ENCODE results near the gene OVAAL. TPM values are rescaled to one million over a fixed set of nuclear protein-coding genes. Genes with fewer than 3 reads are reported as not detected.

OVAAL gene
- total RNA-seq = not detected in 3 replicates
- long read RNA-seq = 0 reads

- TF ChIP-seq CTCF (IDR thresholded peaks at IDR 0.05) = no peak
- H3K4me3 Mint-ChIP-seq (ENCODE audit: unreplicated experiment) = no peak within 1 kb of the TSS
- H3K27me3 Mint-ChIP-seq (ENCODE audit: low read depth) = no peaks in the 10 kb centered on the region
- H3K27ac Mint-ChIP-seq (ENCODE audit: unreplicated experiment) = no peak within 1 kb of the TSS
- H3K4me1 Mint-ChIP-seq (ENCODE audit: low read depth) = peaks cover 36% of the 10 kb centered on the region
- no peaks in the 10 kb centered on the region for H3K9me3 Mint-ChIP-seq (ENCODE audit: low read depth)
- H3K36me3 Mint-ChIP-seq (ENCODE audit: low read depth) = no peaks in the 10 kb centered on the region
- no peak for DNase-seq (ENCODE audit: low spot score)
Measured at GRCh38 chr1:180558664-180559063, at the start of gene OVAAL. Gene OVAAL, plus strand, starts transcription at chr1:180558964.

GRCh38 chr1:180510882-180511281 is 47.9 kb upstream of the OVAAL start:
- DNase-seq (ENCODE audit: low spot score) = no peak
- TF ChIP-seq CTCF (IDR thresholded peaks at IDR 0.05) = no peak
- Mint-ChIP-seq H3K27me3 (ENCODE audit: low read depth) (no peaks in the 10 kb centered on the region), H3K4me1 (ENCODE audit: low read depth) (peaks cover 8% of the 10 kb centered on the region), H3K36me3 (ENCODE audit: low read depth) (no peaks in the 10 kb centered on the region), H3K9me3 (ENCODE audit: low read depth) (peaks cover 10% of the 10 kb centered on the region), H3K4me3 (ENCODE audit: unreplicated experiment) (no peak overlapping the region), H3K27ac (ENCODE audit: unreplicated experiment) (no peak overlapping the region)

- peaks cover 16% of the 10 kb centered on the region for H3K4me1 Mint-ChIP-seq (ENCODE audit: low read depth)
- no peak for DNase-seq (ENCODE audit: low spot score)
- H3K4me3 Mint-ChIP-seq (ENCODE audit: unreplicated experiment) = no peak overlapping the region
- no peaks in the 10 kb centered on the region for H3K36me3 Mint-ChIP-seq (ENCODE audit: low read depth)
- TF ChIP-seq CTCF (IDR thresholded peaks at IDR 0.05) = no peak
- H3K9me3 Mint-ChIP-seq (ENCODE audit: low read depth) = peaks cover 6% of the 10 kb centered on the region
- no peaks in the 10 kb centered on the region for H3K27me3 Mint-ChIP-seq (ENCODE audit: low read depth)
- H3K27ac Mint-ChIP-seq (ENCODE audit: unreplicated experiment) = no peak overlapping the region
Measured at GRCh38 chr1:180513531-180513930, 45.2 kb upstream of the OVAAL start.

GRCh38 chr1:180515364-180515763 is 43.4 kb upstream of the OVAAL start:
- Mint-ChIP-seq H3K4me3 (ENCODE audit: unreplicated experiment) (no peak overlapping the region), H3K27ac (ENCODE audit: unreplicated experiment) (no peak overlapping the region), H3K27me3 (ENCODE audit: low read depth) (no peaks in the 10 kb centered on the region), H3K36me3 (ENCODE audit: low read depth) (no peaks in the 10 kb centered on the region), H3K9me3 (ENCODE audit: low read depth) (peaks cover 6% of the 10 kb centered on the region), H3K4me1 (ENCODE audit: low read depth) (peaks cover 22% of the 10 kb centered on the region)
- no peak for TF ChIP-seq CTCF (IDR thresholded peaks at IDR 0.05)
- no peak for DNase-seq (ENCODE audit: low spot score)

GRCh38 chr1:180515857-180516388 is 42.8 kb upstream of the OVAAL start:
- H3K4me1 Mint-ChIP-seq (ENCODE audit: low read depth) = peaks cover 22% of the 10 kb centered on the region
- DNase-seq (ENCODE audit: low spot score) = no peak
- peak overlapping the region; percentile 88 for H3K27ac Mint-ChIP-seq (ENCODE audit: unreplicated experiment)

More at GRCh38 chr1:180515857-180516388, 42.8 kb upstream of the OVAAL start:
- Mint-ChIP-seq H3K4me3 (ENCODE audit: unreplicated experiment) (no peak overlapping the region), H3K27me3 (ENCODE audit: low read depth) (no peaks in the 10 kb centered on the region), H3K9me3 (ENCODE audit: low read depth) (peaks cover 6% of the 10 kb centered on the region), H3K36me3 (ENCODE audit: low read depth) (no peaks in the 10 kb centered on the region)
- peak; percentile 97 for TF ChIP-seq CTCF (IDR thresholded peaks at IDR 0.05)

Measured in chondrocyte (in vitro differentiated cells).